Endothelial cell of umbilical vein (primary cell): ENCODE results near the gene CHP1. TPM values are rescaled to one million over a fixed set of nuclear protein-coding genes. Genes with fewer than 3 reads are reported as not detected.

Experiments used
- BruUV-seq: library from RNA; stranded (reverse); fragments of 400-500 nt; replicated peaks from 2 replicates; lab custom pipeline; 2021; lab: Mats Ljungman, UMichigan
- CTCF ChIA-PET: fragments of 300-600, 350-600 bp; sonication (Branson Sonifier 250); formaldehyde crosslinking; loops from one replicate; lab custom pipeline; 2021; ENCODE audit warnings: antibody characterized with exemption, inconsistent platforms; lab: Charles Lee
- POLR2A ChIA-PET: fragments of 300-600, 350-600 bp; sonication (Branson Sonifier 250); formaldehyde crosslinking; loops from one replicate; lab custom pipeline; 2021; ENCODE audit warnings: antibody characterized with exemption, inconsistent platforms; lab: Charles Lee
- DNase-seq: peaks from one replicate; pipeline ENCODE4 v3.0.0-alpha.2; 2011; ENCODE audit warnings: low read depth, low spot score
- FAIRE-seq: peaks from 2 replicates; lab custom pipeline; 2011; peaks lifted over from hg19 to GRCh38; lab: Jason Lieb, UNC
- H2AFZ ChIP-seq: 2 replicates; pipeline ENCODE4 v1.6.0; 2012; ENCODE audit warnings: low read depth, low read length, control low read depth, inconsistent platforms
- H3K27ac ChIP-seq: 2 replicates; pipeline ENCODE4 v1.5.1; 2011; ENCODE audit warnings: low read depth, mild to moderate bottlenecking, control low read depth, low read length, moderate library complexity; ENCODE audit not compliant: insufficient read depth
- H3K27me3 ChIP-seq, 2 experiments: 2 replicates each; pipeline versions ENCODE4 v1.6.0 to v1.6.1; 2011; ENCODE audit warnings: low read length in 2 of 2, mixed read lengths in 1 of 2; ENCODE audit not compliant: control insufficient read depth in 2 of 2, insufficient read depth in 2 of 2
- H3K36me3 ChIP-seq, 2 experiments: 2 replicates in 1 of 2; 3 replicates in 1 of 2; pipeline ENCODE4 v1.5.1; 2011; ENCODE audit warnings: low read length in 2 of 2, mild to moderate bottlenecking in 1 of 2, moderate library complexity in 1 of 2; ENCODE audit not compliant: control insufficient read depth in 2 of 2, insufficient read depth in 2 of 2; ENCODE audit errors: extremely low read depth in 1 of 2
- H3K4me1 ChIP-seq: 3 replicates; pipeline ENCODE4 v1.5.1; 2011; ENCODE audit warnings: mild to moderate bottlenecking, low read length; ENCODE audit not compliant: control insufficient read depth, insufficient read depth; ENCODE audit errors: extremely low read depth
- H3K4me2 ChIP-seq: 2 replicates; pipeline ENCODE4 v1.6.1; 2011; ENCODE audit warnings: low read length, control low read depth, mixed read lengths; ENCODE audit not compliant: insufficient read depth
- H3K4me3 ChIP-seq, 3 experiments: fragments of 200-600 bp in 1 of 3; sonication (generic), shearing (Covaris generic) in 1 of 3; replicated peaks in 1 of 3; 2 replicates each; pipeline ENCODE4 v1.5.1; 2011 to 2016; ENCODE audit warnings: control low read depth in 3 of 3, low read length in 3 of 3, mild to moderate bottlenecking in 2 of 3, inconsistent platforms in 1 of 3, low read depth in 1 of 3, moderate library complexity in 1 of 3; ENCODE audit not compliant: insufficient read depth in 1 of 3
- H3K79me2 ChIP-seq: 2 replicates; pipeline ENCODE4 v1.6.0; 2012; ENCODE audit warnings: low read length, inconsistent platforms; ENCODE audit not compliant: control insufficient read depth, insufficient read depth
- H3K9ac ChIP-seq: replicated peaks from 2 replicates; pipeline ENCODE3; 2011; ENCODE audit warnings: low read length, control low read depth; ENCODE audit not compliant: insufficient read depth; ENCODE audit errors: extremely low read depth
- H3K9me1 ChIP-seq: replicated peaks from 3 replicates; pipeline ENCODE4 v1.6.0; 2011; ENCODE audit warnings: mild to moderate bottlenecking, low read length; ENCODE audit not compliant: control insufficient read depth, insufficient read depth; ENCODE audit errors: extremely low read depth
- H3K9me3 ChIP-seq: replicated peaks from 2 replicates; pipeline ENCODE4 v1.5.1; 2012; ENCODE audit warnings: low read length, inconsistent platforms; ENCODE audit not compliant: control insufficient read depth, insufficient read depth
- H4K20me1 ChIP-seq: replicated peaks from 2 replicates; pipeline ENCODE3; 2011; ENCODE audit warnings: mild to moderate bottlenecking, low read length; ENCODE audit not compliant: control insufficient read depth, insufficient read depth; ENCODE audit errors: extremely low read depth
- EZH2 ChIP-seq: IDR thresholded peaks from 2 replicates; pipeline ENCODE4 v1.6.1; 2012; ENCODE audit warnings: borderline replicate concordance, low read depth, mild to moderate bottlenecking, moderate library complexity, low read length, inconsistent platforms; ENCODE audit not compliant: severe bottlenecking
- FOS ChIP-seq: IDR thresholded peaks from 2 replicates; pipeline ENCODE4 v1.6.1; 2011; ENCODE audit warnings: mild to moderate bottlenecking, low read length, moderate library complexity, borderline replicate concordance; ENCODE audit not compliant: insufficient read depth
- GATA2 ChIP-seq: IDR thresholded peaks from 2 replicates; pipeline ENCODE4 v1.7.0; 2011; ENCODE audit warnings: low read depth, mild to moderate bottlenecking, moderate library complexity, mixed read lengths, low read length; ENCODE audit not compliant: insufficient read length, insufficient read depth
- JUN ChIP-seq: IDR thresholded peaks from 2 replicates; pipeline ENCODE4 v1.6.1; 2011; ENCODE audit warnings: borderline replicate concordance, low read depth; ENCODE audit not compliant: insufficient read length, insufficient read depth
- MAX ChIP-seq: IDR thresholded peaks from 2 replicates; pipeline ENCODE4 v1.6.1; 2011; ENCODE audit not compliant: insufficient read depth, insufficient read length
- MYC ChIP-seq: IDR thresholded peaks from one replicate; pipeline ENCODE4 v1.6.1; 2011; ENCODE audit warnings: mild to moderate bottlenecking, low read depth, low read length
- POLR2A ChIP-seq: IDR thresholded peaks from 2 replicates; pipeline ENCODE4 v1.6.1; 2012; ENCODE audit warnings: low read depth, mild to moderate bottlenecking, control low read depth, low read length
- POLR2AphosphoS5 ChIP-seq: IDR thresholded peaks from 2 replicates; pipeline ENCODE4 v1.6.1; 2012; ENCODE audit warnings: low read depth, mild to moderate bottlenecking, control low read depth, low read length, moderate library complexity; ENCODE audit not compliant: insufficient read depth
- dilution Hi-C: fragments of 300-500 bp; cut with MboI; formaldehyde crosslinking; loops from one replicate; pipeline ENCODE4 v1.15.0; 2019; ENCODE audit warnings: low sequenced_read_pairs; ENCODE audit not compliant: extremely low pct_ligation_motif_present
- intact Hi-C: fragments of 100-400 bp; cut with micrococcal nuclease; formaldehyde crosslinking; loops from one replicate; pipeline ENCODE4 v1.10.0; 2022
- polyA plus RNA-seq, 4 experiments: library from polyadenylated mRNA; depleted of rRNA in 3 of 4; stranded (reverse) in 3 of 4; unstranded in 1 of 4; fragments of >200 nt; gene quantifications; 2 replicates each; pipeline versions ENCODE4 v1.2.1 to v1.2.3, GENCODE V29; 2011 to 2012; ENCODE audit warnings: missing spikeins in 1 of 4
- total RNA-seq: library from RNA; stranded (reverse); gene quantifications from 2 replicates; pipeline ENCODE4 v1.2.3, GENCODE V29; 2021
- TF ChIP-seq, protein P1 (sequence below), 2 donors: IDR thresholded peaks; 1 replicate in 1 of 2; 2 replicates in 1 of 2; pipeline ENCODE4 v1.5.1; 2011; ENCODE audit warnings: low read length in 2 of 2, mild to moderate bottlenecking in 2 of 2, moderate library complexity in 2 of 2, control low read depth in 1 of 2, inconsistent platforms in 1 of 2, low read depth in 1 of 2; ENCODE audit not compliant: insufficient read depth in 1 of 2; ENCODE audit errors: extremely low read depth in 1 of 2

Gene CHP1
- total and polyA plus RNA-seq, 2 donors (not counting 3 experiments of a cell fraction or from before 2014, with no cell fraction given) = 49.1 to 96.2 TPM

DNA sequence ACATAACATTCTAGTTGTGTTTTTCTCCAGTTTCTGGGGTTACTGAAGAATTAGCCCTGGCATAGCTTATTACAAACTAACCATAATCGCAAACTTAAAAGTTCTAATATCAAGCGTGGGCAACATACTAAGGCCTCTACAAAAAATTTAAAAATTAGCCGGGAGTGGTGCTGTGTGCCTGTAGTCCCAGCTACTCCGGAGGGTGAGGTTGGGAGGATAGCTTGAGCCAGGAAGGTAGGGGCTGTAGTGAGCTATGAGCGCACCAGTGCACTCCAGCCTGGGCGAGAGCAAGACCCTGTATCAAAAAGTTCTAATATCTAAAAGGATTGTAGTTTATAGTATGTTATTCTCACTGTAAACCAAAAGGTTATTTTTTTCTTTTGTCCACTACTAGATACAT lies 100.2 kb downstream of the CHP1 start:
- H3K79me2 ChIP-seq = peaks cover 31% of the 10 kb centered on the region

More for the DNA sequence above, 100.2 kb downstream of the CHP1 start:
- Histone ChIP-seq H4K20me1 (no peaks in the 10 kb centered on the region), H3K9me3 (no peaks in the 10 kb centered on the region), H3K27me3 (no peaks in the 10 kb centered on the region), H3K9me1 (no peaks in the 10 kb centered on the region), H3K4me1 (peaks cover 24% of the 10 kb centered on the region), H2AFZ (peak overlapping the region; percentile 89), H3K4me2 (peak overlapping the region; percentile 90), H3K27ac (no peak overlapping the region), H3K9ac (no peak overlapping the region), H3K4me3 (peak overlapping the region in 2 of 3 experiments; percentile 47 to 82), H3K36me3 (no peaks in the 10 kb centered on the region)
- dilution Hi-C loops (no loop called here), intact Hi-C loops (no loop called here)
- DNase-seq = no peak
- ChIA-PET POLR2A (interaction anchor here (1.7 kb wide), 1 partner anchor 9 kb away, joined by 4 read pairs; no protein-coding TSS in a partner anchor), CTCF (interaction anchor here (0.7 to 1.6 kb wide), 4 partner anchors 13 to 428 kb away, joined by 3 to 5 read pairs (median 4); no protein-coding TSS in a partner anchor)
- BruUV-seq = no TSS peak
- TF ChIP-seq MAX (no peak), GATA2 (no peak), JUN (no peak), POLR2AphosphoS5 (no peak), MYC (no peak), POLR2A (no peak), EZH2 (no peak), FOS (no peak)
- TF ChIP-seq, protein P1, sequence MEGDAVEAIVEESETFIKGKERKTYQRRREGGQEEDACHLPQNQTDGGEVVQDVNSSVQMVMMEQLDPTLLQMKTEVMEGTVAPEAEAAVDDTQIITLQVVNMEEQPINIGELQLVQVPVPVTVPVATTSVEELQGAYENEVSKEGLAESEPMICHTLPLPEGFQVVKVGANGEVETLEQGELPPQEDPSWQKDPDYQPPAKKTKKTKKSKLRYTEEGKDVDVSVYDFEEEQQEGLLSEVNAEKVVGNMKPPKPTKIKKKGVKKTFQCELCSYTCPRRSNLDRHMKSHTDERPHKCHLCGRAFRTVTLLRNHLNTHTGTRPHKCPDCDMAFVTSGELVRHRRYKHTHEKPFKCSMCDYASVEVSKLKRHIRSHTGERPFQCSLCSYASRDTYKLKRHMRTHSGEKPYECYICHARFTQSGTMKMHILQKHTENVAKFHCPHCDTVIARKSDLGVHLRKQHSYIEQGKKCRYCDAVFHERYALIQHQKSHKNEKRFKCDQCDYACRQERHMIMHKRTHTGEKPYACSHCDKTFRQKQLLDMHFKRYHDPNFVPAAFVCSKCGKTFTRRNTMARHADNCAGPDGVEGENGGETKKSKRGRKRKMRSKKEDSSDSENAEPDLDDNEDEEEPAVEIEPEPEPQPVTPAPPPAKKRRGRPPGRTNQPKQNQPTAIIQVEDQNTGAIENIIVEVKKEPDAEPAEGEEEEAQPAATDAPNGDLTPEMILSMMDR (IDR thresholded peaks at IDR 0.05; ENCODE audit: extremely low read depth in 1 of 2, insufficient read depth in 1 of 2, low read depth in 1 of 2, low read length in 2 of 2) = no peak
- no peak for FAIRE-seq

Other genes starting within 250 kb of the CHP1 start
- gene INO80, start 115.0 kb upstream of the CHP1 start, total RNA-seq = 22.9 and 29.1 TPM in 2 replicates
- gene INO80, start 115.0 kb upstream of the CHP1 start, polyA plus RNA-seq = 4.4 and 5.7 TPM in 2 replicates
- not detected in 2 replicates for gene EXD1, start 511 bp upstream of the CHP1 start, total RNA-seq
- not detected in 2 replicates for gene EXD1, start 511 bp upstream of the CHP1 start, polyA plus RNA-seq
- 9.2 and 11.4 TPM in 2 replicates for gene OIP5, start 101.3 kb downstream of the CHP1 start, total RNA-seq
- gene OIP5, start 101.3 kb downstream of the CHP1 start, polyA plus RNA-seq = 11.8 and 11.9 TPM in 2 replicates
- gene NUSAP1, start 101.6 kb downstream of the CHP1 start, total RNA-seq = 101 and 109 TPM in 2 replicates
- gene NUSAP1, start 101.6 kb downstream of the CHP1 start, polyA plus RNA-seq = 42.5 and 43.0 TPM in 2 replicates
- gene NDUFAF1, start 171.2 kb downstream of the CHP1 start, total RNA-seq = 18.0 and 19.1 TPM in 2 replicates
- gene NDUFAF1, start 171.2 kb downstream of the CHP1 start, polyA plus RNA-seq = 8.8 and 12.6 TPM in 2 replicates
- gene RTF1, start 185.8 kb downstream of the CHP1 start, total RNA-seq = 36.8 and 40.6 TPM in 2 replicates
- 15.8 and 19.2 TPM in 2 replicates for gene RTF1, start 185.8 kb downstream of the CHP1 start, polyA plus RNA-seq